ENCODE measurements around the gene CCDC188.

The CCDC188 gene

GRCh38 chr22:20130731-20131596 lies 19.9 kb downstream of the CCDC188 start:
- DNase-seq (ENCODE audit: low read depth) = peak; percentile 13
- TF ChIP-seq, protein P1, sequence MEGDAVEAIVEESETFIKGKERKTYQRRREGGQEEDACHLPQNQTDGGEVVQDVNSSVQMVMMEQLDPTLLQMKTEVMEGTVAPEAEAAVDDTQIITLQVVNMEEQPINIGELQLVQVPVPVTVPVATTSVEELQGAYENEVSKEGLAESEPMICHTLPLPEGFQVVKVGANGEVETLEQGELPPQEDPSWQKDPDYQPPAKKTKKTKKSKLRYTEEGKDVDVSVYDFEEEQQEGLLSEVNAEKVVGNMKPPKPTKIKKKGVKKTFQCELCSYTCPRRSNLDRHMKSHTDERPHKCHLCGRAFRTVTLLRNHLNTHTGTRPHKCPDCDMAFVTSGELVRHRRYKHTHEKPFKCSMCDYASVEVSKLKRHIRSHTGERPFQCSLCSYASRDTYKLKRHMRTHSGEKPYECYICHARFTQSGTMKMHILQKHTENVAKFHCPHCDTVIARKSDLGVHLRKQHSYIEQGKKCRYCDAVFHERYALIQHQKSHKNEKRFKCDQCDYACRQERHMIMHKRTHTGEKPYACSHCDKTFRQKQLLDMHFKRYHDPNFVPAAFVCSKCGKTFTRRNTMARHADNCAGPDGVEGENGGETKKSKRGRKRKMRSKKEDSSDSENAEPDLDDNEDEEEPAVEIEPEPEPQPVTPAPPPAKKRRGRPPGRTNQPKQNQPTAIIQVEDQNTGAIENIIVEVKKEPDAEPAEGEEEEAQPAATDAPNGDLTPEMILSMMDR (IDR thresholded peaks at IDR 0.05; ENCODE audit: control insufficient read depth, insufficient read depth, low read depth, low read length, missing control alignments) = no peak

DNA sequence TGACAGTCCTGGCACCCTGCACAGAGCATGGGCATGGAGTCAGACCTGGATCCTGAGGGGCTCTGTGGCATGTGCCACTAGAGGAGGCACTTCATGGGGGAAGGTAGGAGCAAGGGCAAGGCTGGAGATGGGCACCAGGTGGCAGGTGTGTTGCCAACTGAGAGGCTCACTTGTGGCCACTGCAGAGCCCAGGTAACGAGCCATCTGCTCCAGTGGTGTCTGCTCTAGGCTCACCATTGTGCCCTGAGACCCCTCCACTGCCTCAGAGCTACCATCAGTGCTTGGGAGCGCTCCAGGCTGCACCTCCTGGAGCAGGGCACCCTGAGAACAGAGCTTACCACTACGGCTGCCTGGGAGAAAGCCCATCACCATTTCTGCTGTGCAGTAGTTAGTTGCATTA lies 20.5 kb downstream of the CCDC188 start:
- no peak for DNase-seq (ENCODE audit: low read depth)
- TF ChIP-seq, protein P1 (IDR thresholded peaks at IDR 0.05; ENCODE audit: control insufficient read depth, insufficient read depth, low read depth, low read length, missing control alignments) = no peak
- H3K4me3 ChIP-seq (ENCODE audit: control insufficient read depth, low read depth, low read length) = no peak overlapping the region

More at GRCh38 chr22:20130731-20131596, 19.9 kb downstream of the CCDC188 start:
- peak overlapping the region; percentile 70 for H3K4me3 ChIP-seq (ENCODE audit: control insufficient read depth, low read depth, low read length)

- TF ChIP-seq, protein P1 (IDR thresholded peaks at IDR 0.05; ENCODE audit: control insufficient read depth, insufficient read depth, low read depth, low read length, missing control alignments) = no peak
These were observed 21.2 kb downstream of the CCDC188 start for GRCh38 chr22:20129747-20130014.

GRCh38 chr22:20128902-20129746 lies 21.7 kb downstream of the CCDC188 start:
- TF ChIP-seq, protein P1 (IDR thresholded peaks at IDR 0.05; ENCODE audit: control insufficient read depth, insufficient read depth, low read depth, low read length, missing control alignments) = peak; percentile 61
- no peak overlapping the region for H3K4me3 ChIP-seq (ENCODE audit: control insufficient read depth, low read depth, low read length)
- no peak for DNase-seq (ENCODE audit: low read depth)

More at GRCh38 chr22:20129747-20130014, 21.2 kb downstream of the CCDC188 start:
- no peak overlapping the region for H3K4me3 ChIP-seq (ENCODE audit: control insufficient read depth, low read depth, low read length)
- DNase-seq (ENCODE audit: low read depth) = no peak

DNA sequence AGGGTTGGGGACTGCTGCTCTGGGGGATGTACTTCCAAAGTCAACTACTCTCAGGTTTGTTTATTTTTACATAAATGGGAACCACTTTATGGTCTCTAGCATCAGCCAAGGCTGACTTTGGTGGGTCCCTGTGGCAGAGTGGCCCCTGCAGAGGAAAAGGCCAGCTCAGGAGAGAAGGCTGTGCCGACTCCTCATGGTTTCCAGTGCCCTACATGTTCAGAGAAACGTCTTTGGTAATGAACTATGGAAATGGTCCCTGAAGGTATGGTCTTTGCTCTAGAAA lies 22.3 kb downstream of the CCDC188 start:
- no peak for DNase-seq (ENCODE audit: low read depth)
- H3K4me3 ChIP-seq (ENCODE audit: control insufficient read depth, low read depth, low read length) = no peak overlapping the region
- TF ChIP-seq, protein P1 (IDR thresholded peaks at IDR 0.05; ENCODE audit: control insufficient read depth, insufficient read depth, low read depth, low read length, missing control alignments) = no peak

DNA sequence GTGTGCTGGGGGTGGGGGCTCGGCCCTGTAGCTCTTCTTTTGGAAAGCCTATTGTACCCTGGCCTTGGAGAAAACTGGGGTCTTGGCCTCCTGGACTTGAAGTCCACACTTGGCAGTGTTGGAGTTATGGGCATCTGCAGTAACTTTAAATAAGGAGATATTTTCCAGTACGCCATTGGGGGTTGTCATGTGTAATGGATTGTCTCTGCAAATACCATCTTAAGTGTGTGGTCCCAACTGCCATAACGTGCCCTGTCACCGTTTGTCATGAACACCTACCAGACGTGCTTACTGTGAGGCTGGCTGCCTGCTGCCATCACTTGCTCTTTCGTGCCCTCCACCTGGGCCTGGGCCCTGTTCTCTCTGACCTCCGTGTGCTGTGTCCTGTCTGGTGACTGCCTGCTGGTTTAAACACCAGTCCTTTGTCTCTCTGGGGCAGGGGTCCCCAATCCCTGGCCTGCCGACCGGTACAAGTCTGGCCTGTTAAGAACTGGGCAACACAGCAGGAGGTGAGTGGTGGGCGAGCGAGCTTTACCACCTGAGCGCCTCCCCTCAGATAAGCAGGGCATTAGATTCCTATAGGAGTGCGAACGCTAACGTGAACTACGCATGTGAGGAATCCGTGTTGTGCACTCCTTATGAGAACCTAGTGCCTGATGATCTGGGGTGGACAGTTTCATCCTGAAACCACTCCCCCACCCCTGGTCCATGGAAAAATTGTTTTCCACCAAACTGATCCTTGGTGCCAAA lies 22.8 kb downstream of the CCDC188 start:
- no peak overlapping the region for H3K4me3 ChIP-seq (ENCODE audit: control insufficient read depth, low read depth, low read length)
- no peak for DNase-seq (ENCODE audit: low read depth)
- TF ChIP-seq, protein P1 (IDR thresholded peaks at IDR 0.05; ENCODE audit: control insufficient read depth, insufficient read depth, low read depth, low read length, missing control alignments) = no peak
